GM23248 (cell line): ENCODE data around the gene EIF3D.

Source experiments
- EZH2 ChIP-seq: fragments of 200-600 bp; sonication (generic); IDR thresholded peaks from 2 replicates; pipeline ENCODE4 v1.6.1; 2018; ENCODE audit warnings: antibody characterized with exemption, mild to moderate bottlenecking; ENCODE audit not compliant: insufficient read depth, poor library complexity, severe bottlenecking
- EZH2phosphoT487 ChIP-seq: fragments of 200-600 bp; sonication (generic); IDR thresholded peaks from 2 replicates; pipeline ENCODE4 v1.6.1; 2018; ENCODE audit warnings: antibody characterized with exemption, moderate library complexity, mild to moderate bottlenecking, low read depth; ENCODE audit not compliant: insufficient read depth

DNA sequence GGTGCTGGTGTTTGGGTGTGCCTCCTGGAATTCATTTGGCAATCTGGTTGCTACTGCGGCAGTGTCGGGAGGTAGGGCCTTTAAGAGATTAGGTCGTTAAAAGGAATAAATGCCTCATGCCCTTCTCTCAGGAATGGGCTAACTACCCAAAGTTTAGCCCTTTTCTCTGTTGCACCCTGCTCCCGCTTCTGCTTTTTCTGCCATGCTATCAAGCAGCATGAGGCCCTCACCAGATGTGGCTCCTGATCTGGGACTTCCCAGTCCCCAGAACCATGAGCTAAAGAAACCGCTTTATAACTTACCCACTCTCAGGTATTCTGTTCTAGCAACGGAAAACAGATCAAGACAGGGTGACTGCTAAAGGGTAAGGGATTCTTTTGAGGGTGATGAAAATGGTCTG, 6.3 kb downstream of the EIF3D start:
- TF ChIP-seq EZH2 (no peak), EZH2phosphoT487 (no peak)
